CD4-positive, alpha-beta T cell treated with Interleukin-17A for 1 hour (primary cell): Measurements from ENCODE around the gene SLC25A42.

Experiments
- DNase-seq: peaks from one replicate; pipeline ENCODE4 v3.0.0-alpha.2; 2020

The SLC25A42 gene

DNA sequence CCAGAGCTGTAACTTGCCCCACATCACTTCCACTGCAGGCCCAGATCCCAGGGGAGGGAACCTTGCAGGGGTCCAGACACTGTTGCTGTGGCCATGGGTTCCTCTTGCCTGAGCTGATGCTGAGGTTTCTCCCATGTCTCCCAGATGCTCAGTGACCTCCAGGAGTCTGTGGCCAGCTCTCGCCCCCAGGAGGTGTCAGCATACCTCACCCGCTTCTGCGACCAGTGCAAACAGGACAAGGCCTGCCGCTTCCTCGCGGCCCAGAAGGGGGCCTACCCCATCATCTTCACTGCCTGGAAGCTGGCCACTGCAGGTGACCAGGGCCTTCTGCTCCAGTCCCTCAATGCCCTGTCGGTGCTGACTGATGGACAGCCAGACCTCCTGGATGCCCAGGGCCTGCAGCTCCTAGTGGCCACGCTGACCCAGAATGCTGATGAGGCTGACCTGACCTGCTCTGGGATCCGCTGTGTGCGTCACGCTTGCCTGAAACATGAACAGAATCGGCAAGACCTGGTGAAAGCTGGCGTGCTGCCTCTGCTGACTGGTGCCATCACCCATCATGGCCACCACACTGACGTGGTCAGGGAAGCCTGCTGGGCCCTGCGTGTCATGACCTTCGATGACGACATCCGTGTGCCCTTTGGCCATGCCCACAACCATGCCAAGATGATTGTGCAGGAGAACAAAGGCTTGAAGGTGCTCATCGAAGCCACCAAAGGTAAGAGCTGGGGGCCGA lies 12.1 kb upstream of the SLC25A42 start:
- no peak for DNase-seq

- DNase-seq = no peak
Observed at GRCh38 chr19:19052921-19053320, 10.9 kb upstream of the SLC25A42 start.

GRCh38 chr19:19053508-19054314 lies 10.1 kb upstream of the SLC25A42 start:
- DNase-seq = peak; percentile 64

- DNase-seq = no peak
Observed at GRCh38 chr19:19054315-19054938, 9.4 kb upstream of the SLC25A42 start.

- no peak for DNase-seq
Observed at GRCh38 chr19:19054939-19055440, 8.8 kb upstream of the SLC25A42 start.

GRCh38 chr19:19055701-19056100 lies 8.1 kb upstream of the SLC25A42 start:
- no peak for DNase-seq

DNA sequence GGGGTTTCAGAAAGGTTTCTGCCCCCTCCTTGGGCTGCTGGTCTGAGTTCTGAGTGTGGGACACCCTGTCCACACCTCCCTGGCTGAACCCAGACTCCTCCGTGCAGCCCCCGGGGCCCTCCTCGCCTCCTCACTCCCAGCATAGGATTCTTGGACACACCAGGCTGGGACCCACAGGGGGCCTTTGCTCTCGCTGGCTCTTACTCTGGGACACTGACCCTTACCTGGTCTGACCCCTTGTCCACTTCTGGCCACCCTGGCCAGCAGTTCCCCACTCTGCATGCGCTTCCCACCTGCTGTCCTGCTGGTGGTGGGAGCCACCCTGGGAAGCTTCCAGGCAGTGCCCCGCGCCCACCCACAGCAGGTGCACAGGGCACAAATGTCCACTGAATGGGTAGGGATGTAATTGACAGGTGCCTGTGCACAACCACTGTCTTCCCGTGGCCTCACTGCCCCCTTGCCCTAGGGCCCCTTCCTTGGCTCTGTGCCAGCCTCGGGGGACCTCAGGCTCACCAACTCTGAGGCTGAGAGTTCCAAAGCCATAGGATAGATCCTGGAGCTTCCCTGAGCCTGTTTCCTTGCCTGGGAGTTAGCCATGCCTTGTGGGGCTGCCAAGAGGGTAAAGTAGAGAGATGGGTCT lies 7.0 kb upstream of the SLC25A42 start:
- no peak for DNase-seq

- DNase-seq = no peak
Observed at GRCh38 chr19:19057317-19057716, 6.5 kb upstream of the SLC25A42 start.

DNA sequence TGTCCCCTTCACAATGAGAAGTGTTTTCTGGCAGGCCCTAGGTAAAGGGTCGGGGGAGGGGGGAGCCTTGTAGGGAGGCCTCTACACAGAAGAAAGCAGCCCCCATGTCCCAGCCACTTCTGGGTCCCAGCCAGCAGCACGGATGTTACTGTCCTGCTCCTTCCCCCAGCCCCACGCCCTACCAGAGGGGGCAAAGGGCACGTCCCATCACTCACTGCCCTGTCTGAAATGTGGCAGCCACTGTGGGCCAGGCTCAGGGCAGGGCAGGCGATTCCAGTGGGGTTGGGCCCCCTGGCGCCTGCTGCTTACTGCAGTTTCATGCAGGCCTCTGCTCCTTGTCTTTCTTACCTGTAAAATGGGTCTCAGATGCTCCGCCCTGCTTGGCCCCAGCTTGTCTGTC lies 6.1 kb upstream of the SLC25A42 start:
- DNase-seq = no peak

- DNase-seq = no peak
Observed at GRCh38 chr19:19059018-19059836, 4.6 kb upstream of the SLC25A42 start.

GRCh38 chr19:19059837-19060611 lies 3.8 kb upstream of the SLC25A42 start:
- no peak for DNase-seq

DNA sequence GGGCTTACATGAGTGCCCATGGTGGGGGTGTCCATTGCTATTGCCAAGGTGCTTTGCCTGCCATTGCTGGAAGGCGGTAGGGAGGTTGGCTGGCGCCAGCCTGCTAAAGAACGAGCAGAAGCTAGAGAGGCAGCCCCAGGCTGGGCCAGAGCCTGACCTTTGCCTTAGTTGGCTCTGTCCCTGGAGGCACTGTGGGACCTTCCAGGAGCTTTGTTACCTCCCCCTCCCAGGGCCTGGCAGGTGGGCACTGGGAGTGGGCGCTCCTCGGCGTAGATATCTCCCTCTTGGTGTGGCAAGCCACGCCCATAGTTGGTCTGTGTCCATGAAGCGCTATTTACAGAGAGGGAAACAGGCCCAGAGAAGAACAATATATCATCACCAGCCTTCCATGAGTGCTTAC lies 2.3 kb upstream of the SLC25A42 start:
- DNase-seq = no peak

DNA sequence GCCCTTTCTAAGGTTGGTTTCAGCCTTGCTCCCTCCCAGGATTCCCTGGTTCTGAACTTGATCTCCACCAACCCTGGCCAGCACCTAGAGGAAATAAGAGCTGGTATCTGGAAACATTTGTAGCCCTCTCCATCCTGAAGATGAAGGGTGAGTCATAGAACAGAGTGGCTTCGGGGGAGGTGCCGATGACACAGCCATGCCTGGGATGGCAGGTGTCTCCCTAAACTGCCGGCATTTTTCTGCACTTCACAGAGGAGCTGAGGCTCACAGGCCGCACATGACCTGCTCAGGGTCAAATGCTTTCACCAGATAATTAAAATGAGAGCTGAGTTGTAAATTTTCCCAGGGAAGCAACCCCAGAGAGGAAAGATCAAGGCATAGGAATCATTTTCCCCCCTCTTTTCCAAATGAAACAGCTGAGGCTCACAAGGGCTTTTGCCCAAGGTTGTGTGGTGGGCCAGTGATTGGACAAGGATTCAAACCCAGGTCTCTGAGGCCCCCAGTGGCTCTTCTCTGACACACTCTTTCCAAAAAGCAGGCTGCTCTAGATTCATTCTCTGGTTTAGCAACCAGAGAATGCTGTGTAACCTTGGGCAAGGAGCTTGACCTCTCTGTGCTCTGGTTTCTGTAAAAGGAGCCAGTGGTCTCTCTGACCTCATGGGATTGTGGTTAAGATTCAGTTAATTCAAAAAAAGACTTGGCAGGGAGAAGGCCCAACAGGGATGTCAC lies 1.2 kb upstream of the SLC25A42 start:
- DNase-seq = no peak

DNA sequence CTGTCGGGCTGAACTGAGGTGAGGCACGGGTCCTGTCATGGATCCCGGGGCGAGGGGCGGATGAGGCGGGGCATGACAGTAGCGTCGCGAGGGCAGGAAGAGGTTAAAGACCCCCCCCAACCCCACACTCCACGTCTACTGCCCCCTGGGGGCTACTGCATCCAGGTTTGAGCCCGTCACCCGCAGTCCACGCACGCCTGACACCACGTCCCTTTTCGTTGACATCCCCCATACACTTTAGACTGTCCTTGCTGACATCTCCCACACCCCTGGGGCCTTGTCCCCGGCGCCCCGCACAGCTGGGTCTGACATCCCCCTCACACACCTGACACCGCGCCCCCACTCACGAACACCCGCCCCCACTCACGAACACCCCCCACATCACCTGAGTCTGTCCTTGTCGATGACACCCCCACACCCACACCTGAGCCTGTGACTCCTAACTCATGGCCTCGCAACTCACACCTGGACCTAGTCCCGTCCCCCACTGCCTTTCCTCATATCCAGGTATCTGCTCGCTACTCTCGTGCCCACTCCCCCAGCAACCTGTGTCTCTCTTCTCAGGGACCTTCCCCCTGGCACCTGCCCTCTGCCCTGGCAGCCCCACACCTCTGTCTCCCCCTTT lies 416 bp downstream of the SLC25A42 start:
- DNase-seq = no peak

- peak; percentile 37 for DNase-seq
Observed at GRCh38 chr19:19064811-19065745, 1.3 kb downstream of the SLC25A42 start.

- no peak for DNase-seq
Observed at GRCh38 chr19:19067276-19068072, 3.7 kb downstream of the SLC25A42 start.

DNA sequence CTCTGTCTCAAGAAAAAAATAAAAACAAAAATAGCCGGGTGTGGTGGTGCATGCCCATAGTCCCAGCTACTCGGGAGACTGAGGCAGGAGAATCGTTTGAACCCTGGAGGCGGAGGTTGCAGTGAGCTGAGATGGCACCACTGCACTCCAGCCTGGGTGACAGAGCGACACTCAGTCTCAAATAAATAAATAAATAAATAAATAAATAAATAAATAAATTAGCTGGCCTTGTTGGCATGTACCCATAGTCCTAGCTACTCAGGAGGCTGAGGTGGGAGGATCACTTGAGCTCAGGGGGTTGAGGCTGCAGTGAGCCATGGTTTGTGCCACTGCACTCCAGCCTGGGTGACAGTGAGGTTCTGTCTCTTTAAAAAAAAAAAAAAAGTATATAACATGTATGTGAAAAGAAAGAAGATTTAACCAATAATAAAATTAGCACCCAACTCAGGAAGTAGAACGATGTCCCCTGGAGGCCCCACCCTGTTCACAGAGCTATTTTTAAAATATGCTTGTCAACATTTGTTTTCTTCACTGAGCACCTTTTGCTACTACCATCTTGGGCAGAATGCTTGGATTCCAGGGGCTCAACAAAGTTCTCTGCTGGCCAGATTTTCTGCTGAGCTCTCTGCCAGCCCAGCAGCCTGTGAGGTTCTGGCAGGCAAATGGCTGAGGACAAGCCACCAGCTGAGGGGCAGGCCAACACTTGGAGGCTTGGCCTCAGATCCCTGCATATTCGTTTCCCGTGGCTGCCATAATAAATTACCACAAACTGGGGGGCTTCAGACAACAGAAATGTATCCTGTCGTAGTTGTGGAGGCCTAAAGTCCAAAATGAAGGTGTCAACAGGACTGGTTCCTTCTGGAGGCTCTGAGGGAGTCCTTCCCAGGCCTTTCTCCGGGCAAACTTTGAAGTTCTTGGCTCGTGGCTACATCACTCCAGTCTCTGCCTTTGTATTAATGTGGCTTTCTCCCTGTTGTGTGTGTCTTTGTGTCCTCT lies 5.2 kb downstream of the SLC25A42 start:
- DNase-seq = peak; percentile 50
